Measurements from ENCODE around the gene ARSJ.

ARSJ gene

GRCh38 chr4:113866611-113867010 lies 112.8 kb downstream of the ARSJ start:
- no peak overlapping the region for H3K27ac ChIP-seq (ENCODE audit: low read length)
- no peaks in the 10 kb centered on the region for H4K20me1 ChIP-seq (ENCODE audit: insufficient read depth, low read length)
- H3K4me2 ChIP-seq (ENCODE audit: low read depth, low read length), result no peak overlapping the region
- DNase-seq, result no peak
- no peak overlapping the region for H3K9ac ChIP-seq (ENCODE audit: low read length)
- H3K4me3 ChIP-seq (ENCODE audit: low read length), result no peak overlapping the region
- H3K27me3 ChIP-seq (replicated peaks; ENCODE audit: insufficient read depth, low read length), result no peaks in the 10 kb centered on the region
- H3F3A ChIP-seq (ENCODE audit: insufficient read depth, low read length), result no peaks in the 10 kb centered on the region
- no peaks in the 10 kb centered on the region for H3K9me3 ChIP-seq (replicated peaks; ENCODE audit: insufficient read depth, low read length)
- H3K4me1 ChIP-seq (ENCODE audit: low read length), result peaks cover 10% of the 10 kb centered on the region
- no peaks in the 10 kb centered on the region for H3K9me2 ChIP-seq (replicated peaks; ENCODE audit: insufficient read depth, low read length)
- H2AFZ ChIP-seq (ENCODE audit: low read length), result no peak overlapping the region
- no peak for TF ChIP-seq EZH2 (optimal IDR thresholded peaks at IDR 0.05; ENCODE audit: low read depth, low read length)
- no peak for TF ChIP-seq CTCF (IDR thresholded peaks at IDR 0.05; ENCODE audit: low read length)
- TF ChIP-seq EZH2phosphoT487 (IDR thresholded peaks at IDR 0.05; ENCODE audit: low read length), result no peak
- no peaks in the 10 kb centered on the region for H3K36me3 ChIP-seq (replicated peaks; ENCODE audit: insufficient read depth, low read length)
- H3K79me2 ChIP-seq (ENCODE audit: low read length), result no peaks in the 10 kb centered on the region

DNA sequence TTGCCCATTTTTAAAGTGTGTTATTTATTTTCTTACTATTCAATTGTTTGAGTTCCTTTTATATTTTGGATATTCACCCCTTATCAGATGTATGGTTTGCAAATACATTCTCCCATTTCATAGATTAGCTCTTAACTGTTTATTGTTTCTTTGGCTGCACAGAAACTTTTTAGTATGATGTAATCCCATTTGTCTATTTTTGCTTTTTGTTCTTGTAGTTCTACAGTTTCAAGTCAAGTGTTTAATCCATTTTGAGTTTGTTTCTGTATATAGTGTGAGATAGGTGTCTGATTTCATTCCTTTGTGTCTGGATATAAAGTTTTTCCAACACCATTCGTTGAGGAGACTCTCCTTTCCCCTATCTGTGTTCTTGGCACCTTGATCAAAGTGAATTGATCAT lies 120.5 kb downstream of the ARSJ start:
- Histone ChIP-seq H4K20me1 (ENCODE audit: insufficient read depth, low read length) (no peaks in the 10 kb centered on the region), H3K27ac (ENCODE audit: low read length) (no peak overlapping the region), H3F3A (ENCODE audit: insufficient read depth, low read length) (no peaks in the 10 kb centered on the region), H3K9ac (ENCODE audit: low read length) (no peak overlapping the region), H3K36me3 (replicated peaks; ENCODE audit: insufficient read depth, low read length) (no peaks in the 10 kb centered on the region), H3K9me2 (replicated peaks; ENCODE audit: insufficient read depth, low read length) (no peaks in the 10 kb centered on the region), H3K4me3 (ENCODE audit: low read length) (no peak overlapping the region), H3K79me2 (ENCODE audit: low read length) (no peaks in the 10 kb centered on the region), H3K4me1 (ENCODE audit: low read length) (no peaks in the 10 kb centered on the region), H3K9me3 (replicated peaks; ENCODE audit: insufficient read depth, low read length) (no peaks in the 10 kb centered on the region), H3K27me3 (replicated peaks; ENCODE audit: insufficient read depth, low read length) (no peaks in the 10 kb centered on the region), H3K4me2 (ENCODE audit: low read depth, low read length) (no peak overlapping the region), H2AFZ (ENCODE audit: low read length) (no peak overlapping the region)
- DNase-seq, result no peak
- no peak for TF ChIP-seq EZH2phosphoT487 (IDR thresholded peaks at IDR 0.05; ENCODE audit: low read length)
- no peak for TF ChIP-seq EZH2 (optimal IDR thresholded peaks at IDR 0.05; ENCODE audit: low read depth, low read length)
- TF ChIP-seq CTCF (IDR thresholded peaks at IDR 0.05; ENCODE audit: low read length), result no peak

DNA sequence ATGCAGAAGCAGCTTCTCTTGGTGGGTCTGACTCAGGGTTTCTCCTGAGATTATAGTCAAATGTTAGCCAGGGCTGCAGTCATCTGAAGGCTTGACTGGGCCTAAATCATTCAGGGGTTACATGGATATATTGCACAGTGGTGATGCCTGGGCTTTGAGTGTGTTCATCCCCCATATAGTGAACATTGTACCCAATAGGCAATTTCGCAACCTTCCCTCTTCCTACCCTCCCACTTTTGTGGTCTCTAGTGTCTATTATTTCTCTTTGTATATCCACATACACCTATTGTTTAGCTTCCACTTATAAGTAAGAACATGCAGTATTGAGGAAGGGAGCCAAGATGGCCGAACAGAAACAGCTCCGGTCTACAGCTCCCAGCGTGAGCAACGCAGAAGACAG lies 127.6 kb downstream of the ARSJ start:
- DNase-seq, result no peak
- H3F3A ChIP-seq (ENCODE audit: insufficient read depth, low read length), result no peaks in the 10 kb centered on the region
- no peak for TF ChIP-seq CTCF (IDR thresholded peaks at IDR 0.05; ENCODE audit: low read length)
- TF ChIP-seq EZH2phosphoT487 (IDR thresholded peaks at IDR 0.05; ENCODE audit: low read length), result no peak
- no peak for TF ChIP-seq EZH2 (optimal IDR thresholded peaks at IDR 0.05; ENCODE audit: low read depth, low read length)
- H4K20me1 ChIP-seq (ENCODE audit: insufficient read depth, low read length), result no peaks in the 10 kb centered on the region
- no peaks in the 10 kb centered on the region for H3K36me3 ChIP-seq (replicated peaks; ENCODE audit: insufficient read depth, low read length)
- H3K4me3 ChIP-seq (ENCODE audit: low read length), result no peak overlapping the region
- H3K4me2 ChIP-seq (ENCODE audit: low read depth, low read length), result no peak overlapping the region
- no peak overlapping the region for H3K27ac ChIP-seq (ENCODE audit: low read length)
- H3K9ac ChIP-seq (ENCODE audit: low read length), result no peak overlapping the region
- no peaks in the 10 kb centered on the region for H3K27me3 ChIP-seq (replicated peaks; ENCODE audit: insufficient read depth, low read length)
- H3K79me2 ChIP-seq (ENCODE audit: low read length), result no peaks in the 10 kb centered on the region
- no peak overlapping the region for H2AFZ ChIP-seq (ENCODE audit: low read length)
- H3K4me1 ChIP-seq (ENCODE audit: low read length), result no peaks in the 10 kb centered on the region
- H3K9me3 ChIP-seq (replicated peaks; ENCODE audit: insufficient read depth, low read length), result no peaks in the 10 kb centered on the region
- no peaks in the 10 kb centered on the region for H3K9me2 ChIP-seq (replicated peaks; ENCODE audit: insufficient read depth, low read length)
